ENCODE data around the gene KRT32. TPM values are rescaled to one million over a fixed set of nuclear protein-coding genes. Genes with fewer than 3 reads are reported as not detected.

The KRT32 gene
- polyA plus RNA-seq, 1 donor (not counting 4 experiments of a cell fraction or from before 2014, with no cell fraction given), result not detected

- H3K27me3 ChIP-seq (ENCODE audit: control insufficient read depth, extremely low read depth, insufficient read depth, low read length), result no peaks in the 10 kb centered on the region
- no peak overlapping the region for H3K9ac ChIP-seq (ENCODE audit: control insufficient read depth, extremely low read depth, insufficient read depth, low read length)
- H3K9me3 ChIP-seq (ENCODE audit: control insufficient read depth, low read depth, low read length), result no peaks in the 10 kb centered on the region
- no peak overlapping the region for H3K4me2 ChIP-seq (ENCODE audit: control insufficient read depth, extremely low read depth, insufficient read depth, low read depth, low read length)
- H3K36me3 ChIP-seq (ENCODE audit: control insufficient read depth in 2 of 2, extremely low read depth in 1 of 2, insufficient read depth in 2 of 2, low read length in 2 of 2), result no peaks in the 10 kb centered on the region
- no peak overlapping the region for H3K4me3 ChIP-seq (ENCODE audit: control insufficient read depth in 2 of 3, extremely low read depth in 1 of 3, insufficient read depth in 2 of 3, low read depth in 1 of 3, low read length in 3 of 3)
- H2AFZ ChIP-seq (ENCODE audit: control insufficient read depth, low read length), result no peak overlapping the region
- H3K79me2 ChIP-seq (ENCODE audit: control insufficient read depth, insufficient read depth, low read length), result no peaks in the 10 kb centered on the region
- dilution Hi-C loops (cut with MboI; ENCODE audit: extremely low pct_ligation_motif_present, low sequenced_read_pairs), result no loop called here
- no peak for DNase-seq (ENCODE audit: low read depth, low spot score)
- H4K20me1 ChIP-seq (ENCODE audit: control insufficient read depth, extremely low read depth, insufficient read depth, low read length), result no peaks in the 10 kb centered on the region
- H3K27ac ChIP-seq (ENCODE audit: control insufficient read depth, insufficient read depth, low read length), result no peak overlapping the region
- TF ChIP-seq CTCF (optimal IDR thresholded peaks at IDR 0.05 in 1 of 3, IDR thresholded peaks at IDR 0.05 in 1 of 3, conservative IDR thresholded peaks at IDR 0.05 in 1 of 3; ENCODE audit: extremely low read depth in 1 of 3, insufficient read depth in 2 of 3, low read length in 3 of 3), result no peak
- no peak for TF ChIP-seq EZH2 (IDR thresholded peaks at IDR 0.05; ENCODE audit: low read length)
- no peak for FAIRE-seq
- peaks cover 36% of the 10 kb centered on the region for H3K4me1 ChIP-seq (ENCODE audit: control insufficient read depth, extremely low read depth, insufficient read depth, low read length)
- H3K9me1 ChIP-seq (ENCODE audit: control insufficient read depth, extremely low read depth, insufficient read depth, low read length), result no peaks in the 10 kb centered on the region
These were observed 36.0 kb upstream of the KRT32 start for GRCh38 chr17:41503202-41503601.

GRCh38 chr17:41500131-41500911 lies 33.1 kb upstream of the KRT32 start:
- peak; percentile 87 for FAIRE-seq
- dilution Hi-C loops (cut with MboI; ENCODE audit: extremely low pct_ligation_motif_present, low sequenced_read_pairs), result no loop called here
- Histone ChIP-seq H3K4me2 (ENCODE audit: control insufficient read depth, extremely low read depth, insufficient read depth, low read depth, low read length) (peak overlapping the region; percentile 55), H3K9ac (ENCODE audit: control insufficient read depth, extremely low read depth, insufficient read depth, low read length) (peak overlapping the region; percentile 30), H3K9me3 (ENCODE audit: control insufficient read depth, low read depth, low read length) (no peaks in the 10 kb centered on the region), H3K36me3 (ENCODE audit: control insufficient read depth in 2 of 2, extremely low read depth in 1 of 2, insufficient read depth in 2 of 2, low read length in 2 of 2) (no peaks in the 10 kb centered on the region), H3K27me3 (ENCODE audit: control insufficient read depth, extremely low read depth, insufficient read depth, low read length) (no peaks in the 10 kb centered on the region), H3K4me1 (ENCODE audit: control insufficient read depth, extremely low read depth, insufficient read depth, low read length) (peaks cover 32% of the 10 kb centered on the region), H2AFZ (ENCODE audit: control insufficient read depth, low read length) (peak overlapping the region; percentile 74), H3K9me1 (ENCODE audit: control insufficient read depth, extremely low read depth, insufficient read depth, low read length) (no peaks in the 10 kb centered on the region), H4K20me1 (ENCODE audit: control insufficient read depth, extremely low read depth, insufficient read depth, low read length) (no peaks in the 10 kb centered on the region), H3K4me3 (ENCODE audit: control insufficient read depth in 2 of 3, extremely low read depth in 1 of 3, insufficient read depth in 2 of 3, low read depth in 1 of 3, low read length in 3 of 3) (peak overlapping the region in 1 of 3 experiments; percentile 24), H3K79me2 (ENCODE audit: control insufficient read depth, insufficient read depth, low read length) (no peaks in the 10 kb centered on the region), H3K27ac (ENCODE audit: control insufficient read depth, insufficient read depth, low read length) (peak overlapping the region; percentile 41)
- no peak for DNase-seq (ENCODE audit: low read depth, low spot score)
- TF ChIP-seq EZH2 (IDR thresholded peaks at IDR 0.05; ENCODE audit: low read length), result no peak
- TF ChIP-seq CTCF (optimal IDR thresholded peaks at IDR 0.05 in 1 of 3, IDR thresholded peaks at IDR 0.05 in 1 of 3, conservative IDR thresholded peaks at IDR 0.05 in 1 of 3; ENCODE audit: extremely low read depth in 1 of 3, insufficient read depth in 2 of 3, low read length in 3 of 3), result no peak

Measured in keratinocyte (primary cell).